Neural cell (in vitro differentiated cells): ENCODE measurements around the gene UGT1A8. TPM values are rescaled to one million over a fixed set of nuclear protein-coding genes. Genes with fewer than 3 reads are reported as not detected.

ENCODE experiments used
- H2AFZ ChIP-seq: fragments of 200-600, 300-800 bp; sonication (generic), shearing (Covaris generic); 2 replicates; pipeline ENCODE4 v1.6.0; 2014; ENCODE audit warnings: low read depth, mild to moderate bottlenecking, antibody characterized with exemption, low read length, moderate library complexity
- H3F3A ChIP-seq: fragments of 200-600 bp; shearing (Covaris generic); 2 replicates; pipeline ENCODE4 v1.6.1; 2016; ENCODE audit warnings: mild to moderate bottlenecking, moderate library complexity, mixed read lengths, antibody characterized with exemption, low read length; ENCODE audit not compliant: insufficient read depth, poor library complexity, severe bottlenecking
- H3K27ac ChIP-seq: fragments of 200-600, 300-800 bp; sonication (generic), shearing (Covaris generic); 2 replicates; pipeline ENCODE4 v1.5.1; 2014; ENCODE audit warnings: mild to moderate bottlenecking, low read length, moderate library complexity
- H3K27me3 ChIP-seq: fragments of 300-800, 200-600 bp; sonication (generic), shearing (Covaris generic); 2 replicates; pipeline ENCODE4 v1.6.0; 2014; ENCODE audit warnings: mild to moderate bottlenecking, low read depth, low read length, moderate library complexity; ENCODE audit not compliant: insufficient read depth
- H3K36me3 ChIP-seq: fragments of 300-800, 200-600 bp; sonication (generic), shearing (Covaris generic); 2 replicates; pipeline ENCODE4 v1.5.1; 2014; ENCODE audit warnings: mild to moderate bottlenecking, antibody characterized with exemption, low read length, moderate library complexity; ENCODE audit not compliant: insufficient read depth
- H3K4me2 ChIP-seq: fragments of 300-800, 200-600 bp; sonication (generic), shearing (Covaris generic); 2 replicates; pipeline ENCODE4 v1.6.0; 2014; ENCODE audit warnings: mild to moderate bottlenecking, low read length
- H3K4me3 ChIP-seq: fragments of 300-800, 200-600 bp; sonication (generic), shearing (Covaris generic); 2 replicates; pipeline ENCODE4 v1.5.1; 2014; ENCODE audit warnings: mild to moderate bottlenecking, low read length, moderate library complexity
- H3K79me2 ChIP-seq: fragments of 200-600 bp; shearing (Covaris generic); replicated peaks from 2 replicates; pipeline ENCODE4 v1.6.0; 2014; ENCODE audit warnings: mild to moderate bottlenecking, low read length, moderate library complexity; ENCODE audit not compliant: insufficient read depth
- H3K9ac ChIP-seq: fragments of 300-800, 200-600 bp; sonication (generic), shearing (Covaris generic); 2 replicates; pipeline ENCODE4 v1.6.1; 2016; ENCODE audit warnings: mild to moderate bottlenecking, low read length, mixed read lengths
- H3K9me2 ChIP-seq: fragments of 200-600 bp; shearing (Covaris generic); 2 replicates; pipeline ENCODE4 v1.6.1; 2016; ENCODE audit warnings: mild to moderate bottlenecking, low read length, mixed read lengths; ENCODE audit not compliant: insufficient read depth
- H3K9me3 ChIP-seq: fragments of 200-600, 300-800 bp; sonication (generic), shearing (Covaris generic); 2 replicates; pipeline ENCODE4 v1.6.1; 2016; ENCODE audit warnings: mild to moderate bottlenecking, mixed run types, low read length, moderate library complexity, mixed read lengths
- H4K20me1 ChIP-seq: fragments of 200-600 bp; shearing (Covaris generic); 2 replicates; pipeline ENCODE4 v1.6.1; 2016; ENCODE audit warnings: mild to moderate bottlenecking, mixed run types; ENCODE audit not compliant: insufficient read depth
- CTCF ChIP-seq: fragments of 450-650 bp; IDR thresholded peaks from 2 replicates; pipeline ENCODE4 v1.5.1; 2014; ENCODE audit warnings: antibody characterized with exemption, mild to moderate bottlenecking, moderate library complexity; ENCODE audit not compliant: poor library complexity, severe bottlenecking
- EZH2 ChIP-seq: fragments of 200-600, 300-800 bp; shearing (Covaris generic), sonication (generic); IDR thresholded peaks from 2 replicates; pipeline ENCODE4 v1.6.1; 2014; ENCODE audit warnings: antibody characterized with exemption, low read length, borderline replicate concordance, mild to moderate bottlenecking; ENCODE audit not compliant: insufficient read depth, poor library complexity, severe bottlenecking
- MXI1 ChIP-seq: fragments of 450-650 bp; conservative IDR thresholded peaks from 2 replicates; pipeline ENCODE4 v1.6.1; 2014; ENCODE audit warnings: antibody characterized with exemption, mild to moderate bottlenecking; ENCODE audit not compliant: poor library complexity, severe bottlenecking
- POLR2AphosphoS5 ChIP-seq: IDR thresholded peaks from 2 replicates; pipeline ENCODE4 v1.6.1; 2012
- RAD21 ChIP-seq: fragments of 450-650 bp; conservative IDR thresholded peaks from 2 replicates; pipeline ENCODE4 v1.6.1; 2014; ENCODE audit warnings: antibody characterized with exemption, mild to moderate bottlenecking, moderate library complexity
- REST ChIP-seq: IDR thresholded peaks from 2 replicates; pipeline ENCODE4 v1.6.1; 2012; ENCODE audit warnings: borderline replicate concordance
- SMC3 ChIP-seq: fragments of 450-650 bp; conservative IDR thresholded peaks from 2 replicates; pipeline ENCODE4 v1.6.1; 2014; ENCODE audit warnings: antibody characterized with exemption, mild to moderate bottlenecking, moderate library complexity; ENCODE audit not compliant: poor library complexity
- TAF1 ChIP-seq: IDR thresholded peaks from 2 replicates; pipeline ENCODE4 v1.6.1; 2012; ENCODE audit warnings: low read depth
- polyA plus RNA-seq: library from polyadenylated mRNA; depleted of rRNA; stranded (reverse); fragments of >200 nt; gene quantifications from 2 replicates; pipeline ENCODE4 v1.2.3, GENCODE V29; 2014

Gene UGT1A8
- polyA plus RNA-seq, 1 donor from 2014 or later = not detected

GRCh38 chr2:233593201-233593600, 24.2 kb upstream of the UGT1A8 start:
- no peaks in the 10 kb centered on the region for H3F3A ChIP-seq
- H2AFZ ChIP-seq = no peak overlapping the region
- no peak overlapping the region for H3K9ac ChIP-seq
- no peaks in the 10 kb centered on the region for H3K9me3 ChIP-seq
- H3K9me2 ChIP-seq = no peaks in the 10 kb centered on the region
- no peak overlapping the region for H3K27ac ChIP-seq
- no peaks in the 10 kb centered on the region for H4K20me1 ChIP-seq
- TF ChIP-seq REST (no peak), TAF1 (no peak), EZH2 (no peak), SMC3 (no peak), POLR2AphosphoS5 (no peak), CTCF (no peak), RAD21 (no peak), MXI1 (no peak)
- no peak overlapping the region for H3K4me2 ChIP-seq
- no peak overlapping the region for H3K4me3 ChIP-seq
- no peaks in the 10 kb centered on the region for H3K36me3 ChIP-seq
- H3K79me2 ChIP-seq = no peaks in the 10 kb centered on the region
- H3K27me3 ChIP-seq = no peaks in the 10 kb centered on the region

- no peaks in the 10 kb centered on the region for H4K20me1 ChIP-seq
- H3K27ac ChIP-seq = no peak overlapping the region
- no peaks in the 10 kb centered on the region for H3K27me3 ChIP-seq
- H3K4me3 ChIP-seq = no peak overlapping the region
- H3K9me2 ChIP-seq = no peaks in the 10 kb centered on the region
- no peaks in the 10 kb centered on the region for H3F3A ChIP-seq
- H3K4me2 ChIP-seq = no peak overlapping the region
- H3K79me2 ChIP-seq = no peaks in the 10 kb centered on the region
- H2AFZ ChIP-seq = no peak overlapping the region
- H3K9me3 ChIP-seq = no peaks in the 10 kb centered on the region
- no peak overlapping the region for H3K9ac ChIP-seq
- TF ChIP-seq RAD21 = no peak
- no peak for TF ChIP-seq SMC3
- H3K36me3 ChIP-seq = no peaks in the 10 kb centered on the region
Observed at GRCh38 chr2:233597522-233597921, 19.9 kb upstream of the UGT1A8 start.

- Histone ChIP-seq H3K36me3 (no peaks in the 10 kb centered on the region), H4K20me1 (no peaks in the 10 kb centered on the region), H3K9ac (no peak overlapping the region), H3K4me3 (no peak overlapping the region), H3K4me2 (no peak overlapping the region), H3F3A (no peaks in the 10 kb centered on the region), H3K9me2 (no peaks in the 10 kb centered on the region), H2AFZ (no peak overlapping the region), H3K79me2 (no peaks in the 10 kb centered on the region), H3K9me3 (no peaks in the 10 kb centered on the region), H3K27ac (no peak overlapping the region), H3K27me3 (no peaks in the 10 kb centered on the region)
- TF ChIP-seq POLR2AphosphoS5 = peak; percentile 24
- TF ChIP-seq RAD21 = no peak
Observed at GRCh38 chr2:233598952-233599351, 18.5 kb upstream of the UGT1A8 start.
